ENCODE results near the gene CDRT4.
"Not testable (repeated sequence)": the region's sequence is repeated elsewhere in the genome, so short reads cannot be mapped to it uniquely, and the experiment has no call there.

Gene CDRT4

GRCh38 chr17:15454346-15454745 is 13.1 kb downstream of the CDRT4 start:
- DNase-seq, result no peak

- DNase-seq, result no peak
These were observed 13.6 kb downstream of the CDRT4 start for GRCh38 chr17:15453782-15454181.

GRCh38 chr17:15453246-15453645 is 14.2 kb downstream of the CDRT4 start:
- no peak for DNase-seq

- DNase-seq, result no peak
These were observed 14.7 kb downstream of the CDRT4 start for GRCh38 chr17:15452746-15453145.

GRCh38 chr17:15451680-15452079 is 15.7 kb downstream of the CDRT4 start:
- no peak for DNase-seq

GRCh38 chr17:15448580-15448956 is 18.9 kb downstream of the CDRT4 start:
- no peak for DNase-seq

- DNase-seq, result no peak
These were observed 19.4 kb downstream of the CDRT4 start for GRCh38 chr17:15447928-15448579.

GRCh38 chr17:15446036-15446435 is 21.4 kb downstream of the CDRT4 start:
- DNase-seq, result peak; percentile 31

GRCh38 chr17:15444805-15445204 is 22.6 kb downstream of the CDRT4 start:
- DNase-seq, result peak; percentile 33

- no peak for DNase-seq
These were observed 24.9 kb downstream of the CDRT4 start for GRCh38 chr17:15442311-15443180.

GRCh38 chr17:15441315-15441714 is 26.1 kb downstream of the CDRT4 start:
- DNase-seq, result no peak

- peak; percentile 36 for DNase-seq
These were observed 27.1 kb downstream of the CDRT4 start for GRCh38 chr17:15440347-15440746.

- not testable (repeated sequence) for DNase-seq
These were observed 28.0 kb downstream of the CDRT4 start for GRCh38 chr17:15439205-15439985.

GRCh38 chr17:15438491-15439105 is 28.8 kb downstream of the CDRT4 start:
- no peak for DNase-seq

GRCh38 chr17:15437303-15437635 is 30.2 kb downstream of the CDRT4 start:
- DNase-seq, result no peak

GRCh38 chr17:15436473-15437302 is 30.7 kb downstream of the CDRT4 start:
- DNase-seq, result peak; percentile 69

GRCh38 chr17:15434956-15435355 is 32.5 kb downstream of the CDRT4 start:
- DNase-seq, result no peak

- no peak for DNase-seq
These were observed 34.4 kb downstream of the CDRT4 start for GRCh38 chr17:15432807-15433611.

- DNase-seq, result no peak
These were observed 35.7 kb downstream of the CDRT4 start for GRCh38 chr17:15431766-15432165.

GRCh38 chr17:15431196-15431595 is 36.2 kb downstream of the CDRT4 start:
- no peak for DNase-seq

GRCh38 chr17:15424521-15424920 is 42.9 kb downstream of the CDRT4 start:
- no peak for DNase-seq
